OCI-LY1 (cell line): ENCODE measurements around the gene GRK5.

Experiments used
- H2AFZ ChIP-seq: fragments of 200-600 bp; sonication (generic), shearing (Covaris generic); 2 replicates; pipeline ENCODE4 v1.6.0; 2014; ENCODE audit warnings: antibody characterized with exemption, mild to moderate bottlenecking, low read length
- H3F3A ChIP-seq: fragments of 200-600 bp; sonication (generic), shearing (Covaris generic); 2 replicates; pipeline ENCODE4 v1.6.0; 2014; ENCODE audit warnings: mild to moderate bottlenecking, antibody characterized with exemption, low read length, moderate library complexity; ENCODE audit not compliant: insufficient read depth
- H3K27ac ChIP-seq: fragments of 200-600 bp; sonication (generic); 2 replicates; pipeline ENCODE4 v1.5.1; 2014; ENCODE audit warnings: low read length, mixed run types, mild to moderate bottlenecking, low read depth; ENCODE audit not compliant: poor library complexity, severe bottlenecking
- H3K27me3 ChIP-seq: fragments of 200-600 bp; sonication (generic); 2 replicates; pipeline ENCODE4 v1.6.0; 2014; ENCODE audit warnings: antibody characterized with exemption, mild to moderate bottlenecking, low read length, moderate library complexity; ENCODE audit not compliant: insufficient read depth
- H3K36me3 ChIP-seq: fragments of 200-600 bp; sonication (generic); 2 replicates; pipeline ENCODE4 v1.6.1; 2014; ENCODE audit warnings: mild to moderate bottlenecking, antibody characterized with exemption, low read length, moderate library complexity, mixed read lengths; ENCODE audit not compliant: insufficient read depth
- H3K4me1 ChIP-seq: fragments of 200-600 bp; sonication (generic); 2 replicates; pipeline ENCODE4 v1.5.1; 2014; ENCODE audit warnings: mild to moderate bottlenecking, low read length, moderate library complexity; ENCODE audit not compliant: insufficient read depth, severe bottlenecking
- H3K4me2 ChIP-seq: fragments of 200-600 bp; sonication (generic), shearing (Covaris generic); 2 replicates; pipeline ENCODE4 v1.6.1; 2014; ENCODE audit warnings: low read length
- H3K4me3 ChIP-seq: fragments of 200-600 bp; sonication (generic); 2 replicates; pipeline ENCODE4 v1.5.1; 2014; ENCODE audit warnings: low read length, low read depth, mild to moderate bottlenecking, mixed read lengths; ENCODE audit not compliant: poor library complexity, severe bottlenecking
- H3K79me2 ChIP-seq: fragments of 200-600 bp; shearing (Covaris generic); 2 replicates; pipeline ENCODE4 v1.6.1; 2016; ENCODE audit warnings: mixed run types, low read length, mixed read lengths; ENCODE audit not compliant: insufficient read depth
- H3K9ac ChIP-seq: fragments of 200-600 bp; sonication (generic), shearing (Covaris generic); 2 replicates; pipeline ENCODE4 v1.6.1; 2014; ENCODE audit warnings: mild to moderate bottlenecking, low read length, mixed read lengths
- H3K9me2 ChIP-seq: fragments of 200-600 bp; sonication (generic), shearing (Covaris generic); 2 replicates; pipeline ENCODE4 v1.6.1; 2014; ENCODE audit warnings: low read depth, mild to moderate bottlenecking, low read length, mixed read lengths
- H3K9me3 ChIP-seq: fragments of 200-600 bp; shearing (Covaris generic); 2 replicates; pipeline ENCODE4 v1.6.1; 2014; ENCODE audit warnings: low read length, mixed read lengths
- H4K20me1 ChIP-seq: fragments of 200-600 bp; sonication (generic), shearing (Covaris generic); 2 replicates; pipeline ENCODE4 v1.6.0; 2016; ENCODE audit warnings: mild to moderate bottlenecking, low read length; ENCODE audit not compliant: insufficient read depth
- EZH2 ChIP-seq: fragments of 200-600 bp; sonication (generic), shearing (Covaris generic); IDR thresholded peaks from 2 replicates; pipeline ENCODE4 v1.8.0; 2017; ENCODE audit warnings: borderline replicate concordance, mixed run types, mild to moderate bottlenecking, antibody characterized with exemption, low read length, moderate library complexity, mixed read lengths
- TF ChIP-seq, protein P1 (sequence below): fragments of 200-600 bp; sonication (generic), shearing (Covaris generic); IDR thresholded peaks from 2 replicates; pipeline ENCODE4 v1.5.1; 2017; ENCODE audit warnings: mild to moderate bottlenecking, antibody characterized with exemption, low read length, moderate library complexity, mixed read lengths

The GRK5 gene

DNA sequence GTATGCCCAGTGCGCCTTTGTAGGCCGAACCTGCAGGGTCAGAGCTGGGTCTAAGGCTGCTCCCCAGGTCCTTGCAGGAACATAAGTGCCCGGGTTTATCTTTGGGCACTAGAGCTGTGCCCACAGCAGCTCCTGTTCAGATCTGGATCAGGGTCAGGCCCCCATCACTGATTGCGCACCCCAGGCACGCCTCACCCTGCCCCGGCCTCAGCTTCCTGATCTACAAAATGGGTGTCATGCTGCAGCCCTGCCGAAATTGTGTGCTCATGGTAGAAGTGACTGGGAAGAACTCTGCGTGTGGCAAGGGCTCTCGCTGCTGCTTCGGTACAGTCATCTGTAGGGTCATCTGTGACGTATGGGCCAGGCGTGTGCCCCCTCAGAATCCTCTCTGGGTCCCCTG lies 100.7 kb downstream of the GRK5 start:
- H3K27me3 ChIP-seq: no peaks in the 10 kb centered on the region
- peaks cover 6% of the 10 kb centered on the region; the same call in 1 of the 2 replicates for H3F3A ChIP-seq
- no peak overlapping the region for H2AFZ ChIP-seq
- H3K9me2 ChIP-seq: no peaks in the 10 kb centered on the region
- H3K4me3 ChIP-seq: no peak overlapping the region
- no peaks in the 10 kb centered on the region for H3K79me2 ChIP-seq
- H3K4me1 ChIP-seq: peaks cover 59% of the 10 kb centered on the region
- H3K9me3 ChIP-seq: no peaks in the 10 kb centered on the region
- H4K20me1 ChIP-seq: no peaks in the 10 kb centered on the region
- TF ChIP-seq EZH2: no peak
- TF ChIP-seq, protein P1, sequence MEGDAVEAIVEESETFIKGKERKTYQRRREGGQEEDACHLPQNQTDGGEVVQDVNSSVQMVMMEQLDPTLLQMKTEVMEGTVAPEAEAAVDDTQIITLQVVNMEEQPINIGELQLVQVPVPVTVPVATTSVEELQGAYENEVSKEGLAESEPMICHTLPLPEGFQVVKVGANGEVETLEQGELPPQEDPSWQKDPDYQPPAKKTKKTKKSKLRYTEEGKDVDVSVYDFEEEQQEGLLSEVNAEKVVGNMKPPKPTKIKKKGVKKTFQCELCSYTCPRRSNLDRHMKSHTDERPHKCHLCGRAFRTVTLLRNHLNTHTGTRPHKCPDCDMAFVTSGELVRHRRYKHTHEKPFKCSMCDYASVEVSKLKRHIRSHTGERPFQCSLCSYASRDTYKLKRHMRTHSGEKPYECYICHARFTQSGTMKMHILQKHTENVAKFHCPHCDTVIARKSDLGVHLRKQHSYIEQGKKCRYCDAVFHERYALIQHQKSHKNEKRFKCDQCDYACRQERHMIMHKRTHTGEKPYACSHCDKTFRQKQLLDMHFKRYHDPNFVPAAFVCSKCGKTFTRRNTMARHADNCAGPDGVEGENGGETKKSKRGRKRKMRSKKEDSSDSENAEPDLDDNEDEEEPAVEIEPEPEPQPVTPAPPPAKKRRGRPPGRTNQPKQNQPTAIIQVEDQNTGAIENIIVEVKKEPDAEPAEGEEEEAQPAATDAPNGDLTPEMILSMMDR: no peak
- no peak overlapping the region; the same call in 1 of the 2 replicates for H3K9ac ChIP-seq
- peak overlapping the region; percentile 66; the same call in 1 of the 2 replicates for H3K4me2 ChIP-seq
- H3K36me3 ChIP-seq: no peaks in the 10 kb centered on the region
- peak overlapping the region; percentile 98 for H3K27ac ChIP-seq

DNA sequence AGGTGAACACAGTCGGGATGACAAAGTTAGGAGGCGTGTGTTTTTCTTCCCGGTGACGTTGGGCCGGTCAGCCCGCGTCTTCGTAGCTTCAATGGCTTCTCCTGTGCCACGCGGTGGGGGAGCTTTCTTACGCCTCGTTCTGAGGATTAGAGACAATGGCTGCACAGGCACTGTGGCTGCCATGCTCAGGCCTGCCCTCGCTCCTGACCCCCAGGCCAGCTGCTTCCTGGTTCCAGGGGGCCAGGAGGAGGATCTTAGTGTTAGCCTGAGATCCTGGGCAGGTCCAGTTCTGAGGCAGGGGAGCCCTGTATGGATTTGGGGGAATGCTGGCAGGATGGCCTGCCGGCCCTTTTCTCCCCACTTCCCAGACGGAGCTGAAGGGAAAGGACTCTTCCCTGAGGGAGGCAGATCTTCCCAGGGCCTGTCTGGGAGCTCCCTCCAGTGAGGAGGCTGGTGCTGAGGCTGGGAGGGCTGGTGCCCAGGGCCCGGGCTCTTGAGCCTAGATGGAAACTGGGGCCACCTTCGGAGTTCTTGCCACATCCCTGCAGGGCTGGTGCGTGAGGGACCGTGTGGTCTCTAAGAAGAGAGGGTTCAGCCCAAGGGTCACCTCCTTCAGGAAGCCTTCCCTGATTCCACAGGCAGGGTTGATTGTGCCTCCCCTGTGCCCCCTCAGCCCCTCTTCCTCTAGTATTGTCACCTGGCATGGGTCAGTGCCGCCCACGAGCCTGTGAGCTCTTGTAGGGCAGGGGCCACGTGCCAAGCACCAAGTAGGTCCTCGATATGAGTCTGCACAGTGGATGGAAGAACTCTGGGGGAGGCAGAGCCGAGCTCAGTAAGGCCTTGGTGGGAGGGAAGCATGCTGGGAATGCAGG lies 101.4 kb downstream of the GRK5 start:
- no peak overlapping the region for H2AFZ ChIP-seq
- no peaks in the 10 kb centered on the region for H3K79me2 ChIP-seq
- no peaks in the 10 kb centered on the region for H4K20me1 ChIP-seq
- peaks cover 6% of the 10 kb centered on the region; the same call in 1 of the 2 replicates for H3F3A ChIP-seq
- peak overlapping the region; percentile 2 for H3K27ac ChIP-seq
- H3K4me3 ChIP-seq: no peak overlapping the region
- TF ChIP-seq, protein P1: no peak
- no peak for TF ChIP-seq EZH2
- no peaks in the 10 kb centered on the region for H3K36me3 ChIP-seq
- no peaks in the 10 kb centered on the region for H3K27me3 ChIP-seq
- H3K9me3 ChIP-seq: no peaks in the 10 kb centered on the region
- H3K9ac ChIP-seq: no peak overlapping the region; the same call in 1 of the 2 replicates
- peaks cover 66% of the 10 kb centered on the region for H3K4me1 ChIP-seq
- no peaks in the 10 kb centered on the region for H3K9me2 ChIP-seq
- H3K4me2 ChIP-seq: peak overlapping the region; percentile 33; the same call in 1 of the 2 replicates

DNA sequence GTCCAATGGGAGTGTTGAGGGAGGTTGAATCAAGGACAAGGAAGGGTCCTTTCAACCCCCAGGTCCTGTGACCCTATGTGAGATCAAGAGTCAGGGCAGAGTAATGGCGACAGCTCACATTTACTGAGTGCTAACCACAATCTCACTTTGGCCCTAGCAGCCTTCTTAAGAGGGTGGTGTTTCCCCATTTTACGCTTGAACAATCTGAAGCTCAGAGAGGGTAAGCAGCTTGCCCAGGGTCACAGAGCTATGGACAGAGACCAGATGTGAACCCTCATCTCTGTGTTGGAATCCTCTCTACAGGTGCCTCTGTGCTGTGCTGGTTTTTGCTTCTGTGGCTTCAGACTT lies 102.0 kb downstream of the GRK5 start:
- Histone ChIP-seq H3K36me3 (no peaks in the 10 kb centered on the region), H3K79me2 (no peaks in the 10 kb centered on the region), H3K4me2 (peak overlapping the region; percentile 33; the same call in 1 of the 2 replicates), H3F3A (peaks cover 6% of the 10 kb centered on the region; the same call in 1 of the 2 replicates), H3K9me3 (no peaks in the 10 kb centered on the region), H3K9me2 (no peaks in the 10 kb centered on the region), H3K4me1 (peaks cover 65% of the 10 kb centered on the region), H3K27me3 (no peaks in the 10 kb centered on the region), H4K20me1 (no peaks in the 10 kb centered on the region), H3K9ac (no peak overlapping the region; the same call in 1 of the 2 replicates), H3K4me3 (no peak overlapping the region), H2AFZ (no peak overlapping the region), H3K27ac (peak overlapping the region; percentile 2)
- TF ChIP-seq, protein P1: no peak
- TF ChIP-seq EZH2: no peak
